LNCaP clone FGC (cell line): Measurements from ENCODE around the gene RFXAP.

Experiments
- DNase-seq: peaks from one replicate; pipeline ENCODE4 v3.0.0-alpha.2; 2011; ENCODE audit warnings: low read depth
- H3K4me3 ChIP-seq: 2 replicates; pipeline ENCODE4 v1.5.1; 2011; ENCODE audit warnings: mild to moderate bottlenecking, low read depth, low read length, control low read depth
- CTCF ChIP-seq: IDR thresholded peaks from 2 replicates; pipeline ENCODE4 v1.5.1; 2012; ENCODE audit warnings: mild to moderate bottlenecking; ENCODE audit not compliant: control insufficient read depth, insufficient read depth; ENCODE audit errors: extremely low read depth

Gene RFXAP

GRCh38 chr13:36859259-36859658, 40.2 kb downstream of the RFXAP start:
- H3K4me3 ChIP-seq, result no peak overlapping the region
- no peak for DNase-seq
- no peak for TF ChIP-seq CTCF

DNA sequence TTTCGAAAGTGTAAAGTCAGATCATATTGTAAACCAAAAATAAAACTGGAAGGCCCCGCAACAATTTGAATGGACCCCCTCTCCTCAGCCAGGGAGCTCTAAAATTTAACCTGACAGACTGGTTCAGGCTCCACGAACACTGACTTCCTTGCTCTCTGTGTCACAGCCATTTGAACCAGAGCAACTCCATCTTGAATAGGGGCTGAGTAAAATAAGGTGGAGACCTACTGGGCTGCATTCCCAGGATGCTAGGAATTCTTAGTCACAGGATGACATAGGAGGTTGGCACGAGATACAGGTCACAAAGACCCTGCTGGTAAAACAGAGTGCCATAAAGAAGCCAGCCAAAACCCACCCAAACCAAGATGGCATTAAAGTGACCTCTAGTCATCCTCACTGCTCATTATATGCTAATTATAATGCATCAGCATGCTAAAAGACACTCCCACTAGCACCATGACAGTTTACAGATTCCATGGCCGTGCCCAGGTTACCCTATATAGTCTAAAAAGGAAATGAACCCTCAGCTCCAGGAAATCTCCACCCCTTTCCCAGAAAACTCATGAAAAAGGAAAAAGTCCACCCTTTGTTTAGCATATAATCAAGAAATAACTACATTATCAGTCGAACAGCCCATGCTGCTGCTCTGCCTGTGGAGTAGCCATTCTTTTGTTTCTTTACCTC, 43.1 kb downstream of the RFXAP start:
- no peak for DNase-seq
- H3K4me3 ChIP-seq, result no peak overlapping the region
- no peak for TF ChIP-seq CTCF

DNA sequence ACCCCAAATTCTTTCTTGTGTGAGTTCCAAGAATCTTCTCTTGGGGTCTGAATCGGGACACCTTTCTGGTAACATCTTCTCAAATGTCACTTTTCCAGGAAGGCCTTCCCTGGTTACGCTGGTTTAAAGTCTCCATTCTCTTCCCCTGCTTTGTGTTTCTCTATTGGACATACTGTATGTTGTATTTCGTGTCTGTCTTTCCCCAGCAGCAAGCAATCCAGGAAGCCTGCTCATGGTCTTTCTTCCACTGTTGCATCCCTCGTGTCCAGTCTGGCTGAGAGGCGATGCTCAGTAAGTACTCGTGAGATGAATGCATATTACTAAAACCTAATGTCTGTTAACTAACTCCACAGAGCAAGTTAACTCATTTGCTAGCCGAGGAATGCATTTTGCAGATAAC, 43.7 kb downstream of the RFXAP start:
- no peak for TF ChIP-seq CTCF
- no peak for DNase-seq
- no peak overlapping the region for H3K4me3 ChIP-seq

DNA sequence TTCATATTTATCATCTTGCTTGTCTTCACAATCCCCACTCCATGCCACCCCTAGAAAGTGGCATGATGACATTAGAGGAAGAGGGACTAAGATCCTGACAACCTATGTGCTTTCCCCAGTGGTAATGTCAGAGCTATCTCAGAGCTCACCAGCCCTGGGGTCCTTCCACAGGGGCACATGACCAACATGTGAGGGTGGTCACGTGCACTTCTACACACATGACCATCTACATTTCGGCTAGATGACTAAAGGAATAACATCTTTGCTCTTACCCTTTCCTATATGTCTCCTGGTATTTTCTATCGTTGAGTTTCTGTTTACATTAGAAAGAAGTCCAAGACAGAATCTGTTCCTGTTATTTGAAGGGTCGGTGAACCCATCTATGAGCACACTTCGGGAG, 46.2 kb downstream of the RFXAP start:
- TF ChIP-seq CTCF, result no peak
- no peak overlapping the region for H3K4me3 ChIP-seq

GRCh38 chr13:36866232-36866631, 47.2 kb downstream of the RFXAP start:
- no peak overlapping the region for H3K4me3 ChIP-seq
- no peak for DNase-seq

More for the DNA sequence above, 46.2 kb downstream of the RFXAP start:
- DNase-seq, result no peak

GRCh38 chr13:36870050-36870692, 51.1 kb downstream of the RFXAP start:
- no peak for DNase-seq
- no peak for TF ChIP-seq CTCF
- no peak overlapping the region for H3K4me3 ChIP-seq

More at GRCh38 chr13:36866232-36866631, 47.2 kb downstream of the RFXAP start:
- no peak for TF ChIP-seq CTCF
